ENCODE measurements around the gene ZNF155. TPM values are rescaled to one million over a fixed set of nuclear protein-coding genes. Genes with fewer than 3 reads are reported as not detected.

The ZNF155 gene
- total RNA-seq, 2 donors from 2014 or later: 6.3 to 7.4 TPM

GRCh38 chr19:43966079-43966694 lies 17.8 kb upstream of the ZNF155 start:
- Mint-ChIP-seq H3K27me3 (no peaks in the 10 kb centered on the region), H3K36me3 (peaks cover 68% of the 10 kb centered on the region), H3K9me3 (peaks cover 36% of the 10 kb centered on the region), H3K4me3 (no peak overlapping the region), H3K27ac (no peak overlapping the region), H3K4me1 (ENCODE audit: low read depth in 2 of 2) (no peaks in the 10 kb centered on the region)
- ATAC-seq: no peak
- no peak for DNase-seq (ENCODE audit: low spot score)

DNA sequence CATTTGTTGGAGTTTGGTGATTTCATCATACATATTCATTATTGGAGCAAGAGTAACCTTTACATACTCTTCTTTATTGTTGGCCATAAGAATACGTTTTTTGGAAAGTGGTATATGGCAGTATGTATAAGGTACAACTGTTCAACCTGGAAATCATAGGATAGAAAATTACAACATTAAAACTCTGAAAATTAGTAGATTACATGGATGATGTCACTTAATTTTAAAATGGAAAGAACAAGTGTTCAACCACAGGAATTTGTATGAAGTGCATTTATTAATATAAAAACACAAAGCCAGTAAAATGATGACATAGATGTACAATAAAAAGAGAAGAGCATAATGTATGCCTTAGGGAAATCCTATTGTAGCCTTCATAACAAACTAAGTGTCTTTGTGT lies 7.3 kb upstream of the ZNF155 start:
- no peak overlapping the region for H3K27ac Mint-ChIP-seq
- no peak overlapping the region for H3K4me3 Mint-ChIP-seq
- H3K27me3 Mint-ChIP-seq: no peaks in the 10 kb centered on the region
- peaks cover 41% of the 10 kb centered on the region for H3K36me3 Mint-ChIP-seq
- no peak for DNase-seq (ENCODE audit: low spot score)
- no peak for ATAC-seq
- peaks cover 28% of the 10 kb centered on the region for H3K9me3 Mint-ChIP-seq
- no peaks in the 10 kb centered on the region for H3K4me1 Mint-ChIP-seq (ENCODE audit: low read depth in 2 of 2)

DNA sequence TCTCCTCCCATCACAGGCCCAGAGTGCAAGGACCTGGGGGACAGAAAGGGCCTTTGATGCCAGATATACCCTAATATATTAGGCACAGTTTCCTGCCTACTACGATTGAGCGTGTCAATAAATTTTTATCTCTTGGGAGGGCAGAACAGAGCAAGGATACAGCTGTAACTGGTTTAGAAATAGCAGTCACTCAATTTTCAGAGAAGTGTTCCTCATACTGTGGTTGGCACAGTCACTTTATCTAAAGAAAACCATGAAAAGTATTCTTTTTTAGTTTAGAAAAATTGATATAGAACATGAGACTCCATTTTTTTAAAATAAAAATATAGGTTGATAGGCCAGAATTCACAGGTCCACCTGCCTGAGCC lies 460 bp upstream of the ZNF155 start:
- peaks cover 4% of the 10 kb centered on the region for H3K9me3 Mint-ChIP-seq
- peak overlapping the region; percentile 88 for H3K4me3 Mint-ChIP-seq
- DNase-seq (ENCODE audit: low spot score) (no peak), ATAC-seq (no peak)
- H3K36me3 Mint-ChIP-seq: peaks cover 9% of the 10 kb centered on the region
- H3K27me3 Mint-ChIP-seq: no peaks in the 10 kb centered on the region
- H3K4me1 Mint-ChIP-seq (ENCODE audit: low read depth in 2 of 2): peaks cover 0 to 5% of the 10 kb centered on the region in 2 donors
- H3K27ac Mint-ChIP-seq: no peak overlapping the region

- Mint-ChIP-seq H3K9me3 (peaks cover 4% of the 10 kb centered on the region), H3K4me1 (ENCODE audit: low read depth in 2 of 2) (peaks cover 0 to 5% of the 10 kb centered on the region in 2 donors), H3K27me3 (no peaks in the 10 kb centered on the region), H3K27ac (peak overlapping the region; percentile 53 to 87), H3K4me3 (peak overlapping the region; percentile 88), H3K36me3 (peaks cover 17% of the 10 kb centered on the region)
- ATAC-seq (peak in 1 of 2 donors; percentile 36), DNase-seq (ENCODE audit: low spot score) (no peak)
Observed at GRCh38 chr19:43984687-43985000, 656 bp downstream of the ZNF155 start.

DNA sequence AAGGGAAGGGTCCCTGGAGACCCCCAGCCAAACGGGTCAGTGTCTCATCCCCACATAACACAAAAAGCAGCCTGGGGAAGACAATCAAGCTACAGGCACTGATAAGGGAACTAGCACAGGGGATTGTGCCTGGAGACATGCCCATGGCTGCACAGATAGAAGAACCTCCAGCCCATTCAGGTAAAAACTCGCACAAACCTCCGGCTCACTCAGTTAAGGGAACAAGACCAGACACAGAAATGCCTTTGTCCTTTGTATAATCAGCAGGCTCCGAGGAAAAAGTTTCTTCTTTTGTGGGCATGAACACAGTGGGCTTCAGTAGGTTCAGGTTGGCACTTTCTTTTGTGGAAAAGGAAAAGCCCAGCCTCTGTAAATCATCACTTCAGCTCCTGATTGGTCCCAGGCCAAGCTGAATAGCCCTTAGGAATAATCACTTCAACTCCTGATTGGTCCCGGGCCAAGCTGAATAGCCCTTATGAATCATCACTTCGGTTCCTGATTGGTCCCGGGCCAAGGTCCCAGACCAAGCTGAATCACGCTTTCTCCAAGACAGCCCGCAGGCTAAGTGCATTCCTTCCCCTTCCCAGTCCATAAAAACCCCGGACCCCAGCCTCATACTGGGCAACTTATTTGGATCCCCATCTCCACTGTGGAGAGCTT lies 13.8 kb downstream of the ZNF155 start:
- peaks cover 21% of the 10 kb centered on the region for H3K9me3 Mint-ChIP-seq
- DNase-seq (ENCODE audit: low spot score): no peak
- ATAC-seq: no peak
- no peak overlapping the region for H3K4me3 Mint-ChIP-seq
- peaks cover 9 to 10% of the 10 kb centered on the region in 2 donors for H3K4me1 Mint-ChIP-seq (ENCODE audit: low read depth in 2 of 2)
- H3K36me3 Mint-ChIP-seq: peaks cover 47% of the 10 kb centered on the region
- peaks cover 0 to 3% of the 10 kb centered on the region in 2 donors for H3K27me3 Mint-ChIP-seq
- H3K27ac Mint-ChIP-seq: no peak overlapping the region

DNA sequence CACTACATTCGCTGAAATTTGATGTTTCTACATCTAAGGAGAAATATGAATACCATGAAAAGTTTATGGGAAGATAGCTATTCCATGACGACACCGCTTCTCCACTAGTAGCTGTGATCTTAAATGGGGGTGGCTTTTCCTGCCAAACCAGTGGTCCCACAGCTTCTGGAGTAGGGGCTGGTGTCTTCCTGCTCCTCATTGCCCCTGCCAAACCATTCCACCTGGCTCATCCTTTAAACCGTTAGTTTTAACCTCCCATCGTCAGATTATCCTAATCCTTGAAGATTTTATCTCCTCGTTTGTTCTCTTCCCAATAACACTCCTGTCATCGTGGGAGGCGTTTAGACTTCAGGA lies 18.2 kb downstream of the ZNF155 start:
- Mint-ChIP-seq H3K36me3 (peaks cover 29% of the 10 kb centered on the region), H3K9me3 (peaks cover 13% of the 10 kb centered on the region), H3K27me3 (peaks cover 0 to 3% of the 10 kb centered on the region in 2 donors), H3K4me1 (ENCODE audit: low read depth in 2 of 2) (peaks cover 32 to 33% of the 10 kb centered on the region in 2 donors), H3K4me3 (peak overlapping the region; percentile 95), H3K27ac (peak overlapping the region; percentile 88 to 98)
- ATAC-seq (no peak), DNase-seq (ENCODE audit: low spot score) (no peak)

DNA sequence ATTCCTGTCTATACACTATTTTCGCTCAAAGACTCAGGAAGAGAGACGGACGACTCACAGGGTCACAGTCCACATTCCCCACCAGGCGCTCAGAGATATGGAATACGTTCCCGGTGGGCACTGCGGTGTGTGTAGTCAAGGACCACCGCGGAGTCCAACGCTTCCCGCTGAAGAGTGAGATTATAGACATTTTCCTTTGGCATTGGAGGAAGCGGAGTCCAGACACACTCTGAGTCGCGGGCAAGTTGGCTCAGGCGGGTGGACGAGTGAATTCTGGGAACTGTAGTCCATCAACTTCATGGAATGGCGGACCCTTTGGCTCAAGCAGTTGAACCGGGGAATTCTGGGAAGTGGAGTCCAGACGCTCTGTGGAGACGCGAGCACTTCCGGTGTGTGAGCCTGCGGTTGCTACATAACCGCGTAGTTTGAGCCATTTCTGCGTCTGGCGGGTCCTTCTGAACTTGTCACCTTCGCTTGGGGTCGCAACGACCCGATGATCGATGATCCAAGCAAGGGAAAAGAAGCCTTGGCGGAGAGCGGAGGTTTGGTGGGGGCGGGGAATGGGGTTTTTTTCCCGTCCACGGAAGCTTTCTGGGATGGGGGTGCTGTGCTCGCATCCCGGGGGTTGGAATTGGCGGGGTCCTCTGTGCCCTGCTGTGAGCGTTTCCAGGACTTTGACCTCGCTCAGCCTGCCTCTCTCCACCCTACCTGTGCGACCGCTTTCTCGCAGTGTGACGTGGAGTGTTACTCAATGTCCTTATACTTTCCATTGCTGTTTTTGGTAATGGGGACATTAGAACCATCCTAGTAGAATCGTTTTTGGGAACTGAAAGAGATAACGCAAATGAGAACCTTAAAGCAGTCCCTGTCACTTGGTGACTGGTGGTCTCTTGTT lies 18.8 kb downstream of the ZNF155 start, which contains the start of gene ZNF230:
Gene ZNF230, plus strand, starts transcription at position 392 of the 895 bp plus-strand sequence. CDS start 4,122 bp downstream, outside the sequence.
- Mint-ChIP-seq H3K4me3 (peak within 1 kb of the TSS; percentile 95), H3K9me3 (peaks cover 19% of the 10 kb centered on the region), H3K36me3 (peaks cover 33% of the 10 kb centered on the region), H3K4me1 (ENCODE audit: low read depth in 2 of 2) (peaks cover 37 to 39% of the 10 kb centered on the region in 2 donors), H3K27ac (peak within 1 kb of the TSS; percentile 88 to 98), H3K27me3 (peaks cover 0 to 3% of the 10 kb centered on the region in 2 donors)
- ATAC-seq (peak; percentile 98 to 99), DNase-seq (ENCODE audit: low spot score) (peak; percentile 91)

GRCh38 chr19:44003461-44004009 lies 19.5 kb downstream of the ZNF155 start:
- Mint-ChIP-seq H3K27ac (peak overlapping the region; percentile 88 to 98), H3K9me3 (peaks cover 14% of the 10 kb centered on the region), H3K27me3 (peaks cover 0 to 3% of the 10 kb centered on the region in 2 donors), H3K4me3 (peak overlapping the region; percentile 95), H3K4me1 (ENCODE audit: low read depth in 2 of 2) (peaks cover 37 to 39% of the 10 kb centered on the region in 2 donors), H3K36me3 (peaks cover 34% of the 10 kb centered on the region)
- DNase-seq (ENCODE audit: low spot score) (no peak), ATAC-seq (no peak)

GRCh38 chr19:44005973-44006372 lies 22.0 kb downstream of the ZNF155 start:
- Mint-ChIP-seq H3K4me1 (ENCODE audit: low read depth in 2 of 2) (peaks cover 37 to 39% of the 10 kb centered on the region in 2 donors), H3K27me3 (no peaks in the 10 kb centered on the region), H3K9me3 (peaks cover 28% of the 10 kb centered on the region), H3K36me3 (peaks cover 51% of the 10 kb centered on the region), H3K27ac (peak overlapping the region; percentile 29 to 89), H3K4me3 (peak overlapping the region; percentile 26)
- DNase-seq (ENCODE audit: low spot score) (no peak), ATAC-seq (peak; percentile 43 to 73)

- peak overlapping the region in 1 of 2 donors; percentile 89 for H3K27ac Mint-ChIP-seq
- no peak overlapping the region for H3K4me3 Mint-ChIP-seq
- peaks cover 31 to 33% of the 10 kb centered on the region in 2 donors for H3K4me1 Mint-ChIP-seq (ENCODE audit: low read depth in 2 of 2)
- H3K27me3 Mint-ChIP-seq: no peaks in the 10 kb centered on the region
- peaks cover 59% of the 10 kb centered on the region for H3K36me3 Mint-ChIP-seq
- DNase-seq (ENCODE audit: low spot score): no peak
- peaks cover 30% of the 10 kb centered on the region for H3K9me3 Mint-ChIP-seq
- no peak for ATAC-seq
Observed at GRCh38 chr19:44007473-44007872, 23.5 kb downstream of the ZNF155 start.

DNA sequence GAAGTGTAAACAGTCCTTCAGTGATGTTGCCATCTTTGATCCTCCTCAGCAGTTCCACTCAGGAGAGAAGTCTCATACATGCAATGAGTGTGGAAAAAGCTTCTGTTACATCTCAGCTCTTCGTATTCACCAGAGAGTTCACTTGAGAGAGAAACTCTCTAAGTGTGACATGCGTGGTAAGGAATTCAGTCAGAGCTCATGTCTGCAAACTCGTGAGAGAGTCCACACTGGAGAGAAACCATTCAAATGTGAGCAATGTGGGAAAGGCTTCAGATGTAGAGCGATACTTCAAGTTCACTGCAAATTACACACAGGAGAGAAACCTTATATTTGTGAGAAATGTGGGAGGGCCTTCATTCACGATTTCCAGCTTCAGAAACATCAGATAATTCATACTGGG lies 26.5 kb downstream of the ZNF155 start:
- H3K9me3 Mint-ChIP-seq: peaks cover 36% of the 10 kb centered on the region
- no peak for DNase-seq (ENCODE audit: low spot score)
- no peak overlapping the region for H3K27ac Mint-ChIP-seq
- peaks cover 17 to 19% of the 10 kb centered on the region in 2 donors for H3K4me1 Mint-ChIP-seq (ENCODE audit: low read depth in 2 of 2)
- no peak for ATAC-seq
- H3K4me3 Mint-ChIP-seq: no peak overlapping the region
- peaks cover 83% of the 10 kb centered on the region for H3K36me3 Mint-ChIP-seq
- no peaks in the 10 kb centered on the region for H3K27me3 Mint-ChIP-seq

DNA sequence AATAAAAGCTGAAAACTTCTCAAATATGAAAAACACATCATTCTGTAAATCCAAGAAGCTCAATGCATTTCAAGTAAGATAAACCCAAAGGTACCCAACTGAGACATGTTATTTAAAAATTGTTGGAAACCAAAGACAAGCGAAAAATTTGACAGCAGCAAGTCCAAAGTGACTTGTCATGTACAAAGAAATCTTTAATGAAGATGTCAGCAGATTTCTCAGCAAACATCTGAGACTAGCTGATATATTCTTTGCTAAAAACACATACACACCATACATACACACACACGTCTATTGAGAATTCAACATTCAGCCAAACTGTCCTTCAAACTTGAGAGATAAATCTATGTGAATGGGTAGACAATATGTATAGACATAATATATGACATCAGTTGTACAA lies 35.5 kb downstream of the ZNF155 start:
- H3K4me1 Mint-ChIP-seq (ENCODE audit: low read depth in 2 of 2): peaks cover 0 to under 1% of the 10 kb centered on the region in 2 donors
- H3K36me3 Mint-ChIP-seq: peaks cover 53% of the 10 kb centered on the region
- peaks cover 20% of the 10 kb centered on the region for H3K9me3 Mint-ChIP-seq
- peaks cover 30 to 44% of the 10 kb centered on the region in 2 donors for H3K27me3 Mint-ChIP-seq
- H3K4me3 Mint-ChIP-seq: no peak overlapping the region
- ATAC-seq (no peak), DNase-seq (ENCODE audit: low spot score) (no peak)
- no peak overlapping the region for H3K27ac Mint-ChIP-seq

DNA sequence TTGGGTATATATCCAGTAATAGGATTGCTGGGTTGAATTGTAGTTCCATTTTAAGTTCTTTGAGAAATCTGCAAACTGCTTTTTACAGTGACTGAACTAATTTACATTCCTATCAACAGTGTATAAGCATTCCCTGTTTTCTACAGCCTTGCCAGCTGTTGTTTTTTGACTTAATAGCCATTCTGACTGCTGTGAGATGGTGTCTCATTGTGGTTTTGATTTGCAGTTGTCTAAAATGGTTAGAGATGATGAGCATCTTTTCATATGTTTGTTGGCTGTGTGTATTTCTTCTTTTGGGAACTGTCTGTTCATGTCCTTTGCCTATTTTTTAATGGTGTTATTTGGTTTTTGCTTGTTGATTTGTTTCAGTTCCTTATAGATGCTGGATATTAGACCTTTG lies 37.2 kb downstream of the ZNF155 start:
- ATAC-seq: no peak

More for the DNA sequence above, 37.2 kb downstream of the ZNF155 start:
- Mint-ChIP-seq H3K27ac (no peak overlapping the region), H3K27me3 (peaks cover 30 to 44% of the 10 kb centered on the region in 2 donors), H3K36me3 (peaks cover 55% of the 10 kb centered on the region), H3K9me3 (peaks cover 25% of the 10 kb centered on the region), H3K4me3 (no peak overlapping the region), H3K4me1 (ENCODE audit: low read depth in 2 of 2) (peaks cover 17 to 18% of the 10 kb centered on the region in 2 donors)
- no peak for DNase-seq (ENCODE audit: low spot score)

All from natural killer cell treated with Interleukin-12 subunit alpha and Interleukin-12 subunit beta and Interleukin-15 and Interleukin-18, amount 100 ng/mL, for 72 hours (primary cell).